Activated CD4-positive, alpha-beta T cell treated with anti-CD3 and anti-CD28 coated beads for 48 hours (primary cell): ENCODE results near the gene SVOPL.

Source experiments
- DNase-seq: peaks from one replicate; pipeline ENCODE4 v3.0.0-alpha.2; 2020

Gene SVOPL

DNA sequence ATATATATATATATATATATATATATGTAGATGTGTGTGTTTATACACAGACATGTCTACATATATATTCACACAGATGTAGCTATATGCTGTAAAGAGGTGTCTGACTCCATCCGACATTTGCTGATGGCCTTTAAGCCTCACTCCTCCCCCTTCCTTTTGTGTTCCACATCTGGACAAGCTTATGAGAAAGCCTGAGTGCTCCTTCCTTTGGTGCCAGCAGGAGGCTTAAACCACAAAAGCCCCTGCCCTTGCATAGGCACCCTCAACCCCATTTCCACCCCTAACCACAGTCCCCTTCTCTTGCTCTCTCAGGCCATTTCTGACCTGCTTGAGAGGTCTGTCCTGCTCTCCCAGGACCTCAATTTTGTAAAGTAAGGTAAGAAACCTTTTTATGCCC, 98.7 kb downstream of the SVOPL start:
- no peak for DNase-seq

DNA sequence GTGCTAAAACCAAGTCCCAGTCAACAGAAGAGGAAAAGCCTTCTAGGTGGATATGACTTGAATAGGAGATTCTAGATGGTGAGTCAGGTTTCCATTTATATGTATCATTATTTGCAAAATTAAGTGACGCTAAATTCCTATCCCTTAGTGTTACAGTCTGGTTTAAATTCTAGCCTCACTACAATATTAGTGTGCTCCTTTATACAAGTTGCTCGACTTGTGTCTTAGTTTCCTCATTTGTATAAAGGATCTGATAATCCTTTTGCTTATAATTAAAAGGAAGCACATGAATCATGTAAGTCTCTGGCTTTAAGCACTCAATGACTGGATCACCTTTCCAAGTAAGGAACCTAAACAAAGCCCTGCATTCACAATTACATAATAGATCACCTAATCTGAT, 105.7 kb downstream of the SVOPL start:
- no peak for DNase-seq

DNA sequence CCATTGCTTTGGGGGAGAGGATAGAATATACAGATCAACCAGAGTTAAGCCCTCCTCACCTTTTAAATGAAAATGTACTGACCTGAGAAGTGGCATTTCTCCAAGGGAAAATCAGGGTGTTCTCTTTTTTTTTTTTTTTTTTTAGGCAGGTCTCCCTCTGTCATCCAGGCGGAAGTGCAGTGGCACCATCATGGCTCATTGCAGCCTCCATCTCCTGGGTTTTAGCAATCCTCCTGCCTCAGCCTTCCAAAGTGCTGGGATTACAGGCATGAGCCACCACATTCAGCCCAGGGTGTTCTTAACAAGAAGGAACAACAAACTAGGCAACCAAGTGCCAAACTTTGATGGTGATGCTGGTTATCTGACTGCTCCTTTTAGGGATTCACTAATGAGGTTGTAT, 111.0 kb downstream of the SVOPL start:
- no peak for DNase-seq

DNA sequence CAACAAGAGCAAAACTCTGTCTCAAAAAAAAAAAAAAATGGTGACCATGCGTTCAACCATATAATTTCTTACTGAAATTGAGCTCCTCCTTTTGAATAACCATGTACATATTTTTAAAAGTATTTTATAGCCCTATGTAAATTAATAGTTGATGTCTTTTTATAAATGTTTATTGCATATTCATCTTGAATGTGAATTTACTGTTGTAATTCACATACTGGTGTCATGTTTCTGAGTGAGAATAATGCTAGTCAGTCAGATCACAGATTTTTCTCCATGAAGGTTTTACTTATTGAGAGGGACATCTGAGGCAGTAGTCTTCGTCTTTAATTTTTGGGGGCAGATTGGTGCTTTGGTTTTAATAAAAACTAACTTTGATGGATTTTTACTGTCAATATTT, 112.2 kb downstream of the SVOPL start:
- DNase-seq = no peak

DNA sequence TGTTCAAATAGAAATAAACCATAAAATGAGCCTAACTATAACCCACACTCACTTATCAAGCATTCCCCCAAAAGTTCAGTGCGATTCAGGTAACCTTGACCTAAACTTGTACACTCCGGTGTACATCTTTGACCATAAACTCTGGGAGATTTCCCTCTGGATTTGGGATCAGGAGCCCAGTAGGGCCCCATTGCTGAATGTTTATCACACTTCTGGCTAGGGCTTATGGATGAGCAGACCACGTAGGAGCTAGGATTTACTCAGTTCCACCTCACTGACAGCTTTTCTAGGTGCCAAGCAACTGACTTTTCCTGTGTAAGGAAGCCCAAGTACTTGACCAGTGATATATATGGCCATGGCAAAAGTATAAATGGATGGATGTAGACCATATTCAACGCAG, 113.7 kb downstream of the SVOPL start:
- no peak for DNase-seq

DNA sequence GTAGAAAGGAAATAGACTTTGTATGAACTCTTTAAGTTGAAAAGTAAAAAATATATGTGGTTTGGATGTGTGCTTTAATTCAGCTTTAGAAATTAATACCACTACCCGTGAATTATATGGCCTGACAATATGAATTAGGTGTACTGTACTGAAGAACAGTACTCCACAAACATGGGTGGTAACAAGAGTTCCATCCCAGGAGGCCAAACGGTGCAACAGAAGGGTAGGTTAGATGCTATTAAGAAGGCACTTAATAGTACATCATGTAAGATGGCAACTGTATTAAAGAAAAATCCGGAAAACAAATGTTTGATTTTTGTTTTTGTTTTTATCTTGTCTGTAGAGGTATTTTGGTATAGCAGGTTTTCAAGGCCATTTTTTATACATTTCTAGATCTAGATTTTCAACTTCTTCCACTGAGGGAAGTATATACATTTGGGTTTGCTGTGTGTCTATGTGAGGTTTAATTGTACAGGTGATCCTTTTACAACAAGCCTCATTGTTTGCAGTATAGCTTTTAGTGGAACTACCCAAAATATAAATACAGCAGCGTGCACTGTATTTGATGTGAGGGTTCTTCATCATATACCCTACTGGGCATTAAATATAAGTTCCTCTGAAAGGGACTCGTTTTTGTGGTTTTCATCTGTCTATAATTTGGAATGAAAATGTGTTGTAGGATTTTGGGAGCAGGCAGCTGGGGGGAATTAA, 115.7 kb downstream of the SVOPL start:
- no peak for DNase-seq

DNA sequence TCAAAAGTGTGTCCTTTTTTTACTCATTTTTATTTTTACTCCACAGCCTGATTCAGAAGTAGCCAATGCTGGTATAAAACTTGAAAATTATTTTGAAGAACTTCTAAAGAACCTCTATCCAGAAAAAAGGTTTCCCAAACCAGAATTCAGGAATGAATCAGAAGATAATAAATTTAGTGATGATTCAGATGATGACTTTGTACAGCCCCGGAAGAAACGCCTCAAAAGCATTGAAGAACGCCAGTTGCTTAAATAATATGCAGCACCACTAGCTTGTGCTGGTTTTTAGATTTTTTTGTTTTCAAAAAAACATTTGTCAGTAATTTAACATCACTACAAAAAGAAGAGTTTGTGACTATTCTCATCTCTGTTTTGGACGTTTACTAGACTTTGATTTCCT, 116.5 kb downstream of the SVOPL start:
- no peak for DNase-seq

DNA sequence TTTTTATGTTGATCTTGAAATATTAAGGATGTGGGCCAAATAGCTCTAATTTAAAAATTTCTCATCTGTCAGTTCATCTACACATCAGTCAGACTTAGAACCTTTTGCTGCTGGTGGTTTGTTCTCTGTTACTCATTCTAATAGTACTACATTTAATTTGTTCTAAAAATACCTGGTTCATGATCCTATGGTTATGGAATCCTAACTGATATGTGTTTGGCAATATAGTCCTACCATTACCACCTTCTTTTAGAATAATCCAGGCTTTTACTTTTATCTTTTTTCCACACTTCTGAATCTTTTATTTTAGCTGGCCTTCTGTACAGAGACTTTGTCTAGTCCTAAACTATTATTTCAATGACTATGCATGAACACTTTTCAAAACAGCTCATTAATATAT, 116.9 kb downstream of the SVOPL start:
- DNase-seq = no peak

DNA sequence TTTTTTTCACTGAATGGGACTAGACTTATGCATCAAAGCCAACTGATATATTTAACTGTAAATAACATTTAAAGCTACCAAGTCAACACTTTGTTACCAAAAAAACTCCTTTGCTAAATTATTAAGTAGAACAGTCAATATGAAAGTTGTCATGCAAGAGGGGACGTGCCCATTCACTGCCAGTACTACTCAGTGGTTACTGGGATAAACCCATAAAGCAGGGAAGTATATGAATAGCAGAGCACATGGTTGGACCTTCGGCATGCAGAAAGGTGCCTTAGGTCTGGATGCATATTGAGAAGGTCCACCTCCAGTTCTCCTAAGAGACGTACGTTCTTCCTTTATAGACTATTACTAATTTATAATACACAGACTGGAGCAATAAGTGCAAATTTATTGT, 120.1 kb downstream of the SVOPL start:
- no peak for DNase-seq

DNA sequence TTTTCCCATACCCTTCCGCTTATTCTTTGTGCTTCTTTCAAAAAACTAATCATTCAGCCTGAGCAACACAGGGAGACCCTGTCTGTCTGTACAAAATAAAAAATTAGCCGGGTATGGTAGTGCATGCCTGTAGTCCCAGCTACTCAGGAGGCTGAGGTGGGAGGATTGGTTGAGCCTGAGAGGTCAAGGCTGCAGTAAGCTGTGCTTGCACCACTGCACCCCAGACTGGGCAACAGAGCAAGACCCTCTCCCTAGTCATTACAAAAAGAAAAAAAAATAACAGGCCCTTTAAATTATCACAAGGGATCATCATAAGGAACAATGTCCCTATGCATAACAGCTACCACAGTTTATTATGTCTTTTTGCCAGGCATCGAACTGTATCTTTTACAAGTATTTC, 121.5 kb downstream of the SVOPL start:
- no peak for DNase-seq

DNA sequence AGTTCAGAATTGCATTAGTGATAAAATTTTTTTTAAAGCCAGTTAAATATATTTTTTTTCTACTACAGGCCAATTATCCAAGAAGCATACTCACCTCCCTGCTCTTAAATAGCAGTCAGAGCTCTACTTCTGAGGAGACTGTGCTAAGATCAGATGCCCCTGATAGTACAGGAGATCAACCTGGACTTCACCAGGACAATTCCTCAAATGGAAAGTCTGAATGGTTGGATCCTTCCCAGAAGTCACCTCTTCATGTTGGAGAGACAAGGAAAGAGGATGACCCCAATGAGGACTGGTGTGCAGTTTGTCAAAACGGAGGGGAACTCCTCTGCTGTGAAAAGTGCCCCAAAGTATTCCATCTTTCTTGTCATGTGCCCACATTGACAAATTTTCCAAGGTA, 122.0 kb downstream of the SVOPL start:
- no peak for DNase-seq

DNA sequence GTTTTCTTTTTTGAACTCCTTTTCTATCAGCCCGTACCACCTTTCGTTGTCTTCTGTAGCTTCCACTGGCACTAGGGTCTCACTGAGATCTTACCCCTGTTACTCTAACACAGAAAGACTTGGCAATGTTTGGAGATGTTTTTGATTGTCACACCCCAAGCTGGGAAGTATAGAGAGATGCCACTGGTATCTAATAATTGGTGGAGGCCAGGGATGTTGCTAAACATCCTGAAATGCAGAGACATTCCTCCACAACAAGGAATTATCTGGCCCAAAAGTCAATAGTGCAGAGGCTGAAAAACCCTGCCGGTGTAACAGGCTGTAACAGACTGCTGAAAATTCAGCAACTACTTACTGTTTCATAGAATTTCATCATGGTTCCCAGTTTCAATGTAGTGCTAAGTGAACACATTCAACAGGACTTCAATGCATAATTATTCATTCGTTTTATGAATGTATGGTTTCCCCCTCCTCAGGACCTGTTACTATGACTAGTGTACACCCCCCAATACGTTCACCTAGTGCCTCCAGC, 125.2 kb downstream of the SVOPL start:
- no peak for DNase-seq

DNA sequence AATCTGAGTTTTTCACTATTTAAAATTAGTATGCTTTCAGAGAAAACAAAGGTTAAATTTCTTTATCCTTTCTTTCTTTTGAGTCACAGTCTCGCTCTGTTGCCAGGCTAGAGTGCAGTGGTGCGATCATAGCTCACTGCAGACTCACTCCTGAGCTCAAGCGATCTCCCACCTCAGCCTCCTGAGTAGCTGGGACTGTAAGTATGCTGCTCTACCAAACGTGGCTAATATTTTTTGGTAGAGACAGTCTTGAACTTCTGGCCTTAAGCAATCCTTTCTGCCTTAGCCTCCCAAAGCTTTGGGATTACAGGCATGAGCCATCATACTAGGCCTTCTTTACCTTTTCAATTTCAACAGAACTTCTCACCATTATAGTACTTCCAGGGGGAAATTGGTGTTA, 127.4 kb downstream of the SVOPL start:
- DNase-seq = no peak

DNA sequence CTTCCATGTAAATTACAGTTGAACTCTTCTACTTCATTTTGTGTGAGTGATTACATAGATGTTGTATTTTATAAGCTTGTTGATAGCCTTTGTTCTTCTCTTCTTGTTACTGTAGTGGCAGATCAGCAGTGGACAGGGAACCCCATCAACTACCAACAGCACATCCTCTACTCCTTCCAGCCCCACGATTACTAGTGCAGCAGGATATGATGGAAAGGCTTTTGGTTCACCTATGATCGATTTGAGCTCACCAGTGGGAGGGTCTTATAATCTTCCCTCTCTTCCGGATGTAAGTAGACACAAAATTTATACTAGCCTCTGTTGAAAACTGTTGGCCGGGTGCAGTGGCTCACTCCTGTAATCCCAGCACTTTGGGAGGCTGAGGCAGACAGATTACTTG, 130.4 kb downstream of the SVOPL start:
- no peak for DNase-seq

DNA sequence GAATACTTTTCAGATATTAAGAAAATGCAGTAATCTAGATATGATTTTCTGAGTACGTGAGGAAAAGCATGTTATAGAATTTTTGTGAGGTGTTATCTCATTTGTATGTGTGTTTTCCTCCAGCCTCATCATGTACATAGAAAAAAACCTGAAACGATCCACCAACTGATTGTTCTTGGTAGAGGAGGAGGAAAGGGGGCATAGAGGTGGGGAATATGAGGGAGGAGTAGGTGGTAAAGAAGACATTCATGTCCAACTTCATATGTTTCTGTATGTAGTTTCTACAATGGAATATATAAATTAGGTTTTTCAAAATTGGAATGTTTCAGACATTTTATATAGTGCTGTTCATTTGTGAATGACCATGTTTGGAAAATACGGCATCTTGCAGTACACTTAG, 131.7 kb downstream of the SVOPL start:
- DNase-seq = no peak

DNA sequence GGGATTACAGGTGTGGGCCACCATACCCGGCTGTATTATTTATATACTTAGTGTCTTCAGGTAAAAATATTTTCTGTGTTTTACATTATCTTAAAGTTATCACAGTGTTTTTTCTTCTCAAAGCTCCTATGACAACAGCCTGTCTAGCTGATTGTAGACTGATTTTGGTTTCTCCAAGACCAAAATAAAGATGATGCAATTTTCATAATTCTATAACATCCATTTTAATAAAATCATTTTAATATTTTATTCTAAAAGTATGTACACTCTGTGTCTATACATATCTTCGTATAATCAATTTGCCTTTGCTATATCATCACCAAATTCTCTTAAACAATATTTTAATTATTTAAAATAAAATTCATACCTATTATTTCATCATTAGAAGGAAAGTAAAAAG, 132.5 kb downstream of the SVOPL start:
- DNase-seq = no peak

DNA sequence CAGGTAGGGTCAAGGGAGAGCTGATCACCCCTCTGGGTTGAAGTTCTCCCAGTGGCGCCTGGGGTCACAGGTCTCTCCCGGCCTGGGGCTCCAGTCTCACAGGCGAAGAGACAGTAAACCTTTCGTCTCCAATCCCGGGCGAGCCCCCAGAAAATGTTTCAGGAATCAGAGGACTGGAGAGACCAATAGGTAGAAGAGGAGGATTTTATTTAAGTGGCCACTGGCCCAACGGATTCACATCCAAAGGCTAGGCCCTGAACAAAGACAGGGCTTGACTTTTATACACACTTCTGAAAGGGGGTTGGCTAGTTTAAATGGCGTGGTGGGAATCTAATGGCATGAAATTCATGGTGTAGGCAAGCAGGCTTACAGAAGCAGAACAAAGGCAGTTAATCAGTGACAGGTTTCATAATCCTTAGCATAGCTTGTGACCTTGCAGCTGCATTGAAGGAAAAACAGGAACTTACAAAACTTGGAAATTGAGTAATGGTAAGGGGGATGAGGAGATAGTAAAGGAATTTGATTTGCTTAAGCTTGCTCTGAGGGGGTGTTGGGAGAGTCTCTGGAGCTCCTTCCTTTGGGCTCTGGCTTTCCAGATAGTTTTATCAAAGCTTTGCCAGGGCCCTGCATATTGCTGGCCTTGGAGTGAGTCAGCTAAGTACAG, 135.6 kb downstream of the SVOPL start:
- no peak for DNase-seq

DNA sequence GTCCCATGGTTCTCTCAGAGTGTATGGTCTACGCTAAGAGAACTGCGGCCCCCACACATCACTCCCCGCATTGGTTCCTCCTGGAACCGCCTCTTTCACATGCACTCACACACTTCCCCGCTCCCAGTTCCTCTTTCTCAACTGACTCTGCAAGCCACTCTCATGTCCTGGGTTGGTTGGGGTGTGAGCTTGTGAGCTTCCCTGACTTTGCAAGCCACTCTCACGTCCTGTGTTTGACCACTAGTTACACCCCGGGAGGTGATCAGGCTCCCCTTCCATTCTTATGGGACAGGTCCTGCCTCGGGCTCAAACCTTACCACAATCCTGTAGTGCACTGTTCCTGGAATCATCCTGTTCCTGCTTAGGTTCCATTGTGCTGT, 136.1 kb downstream of the SVOPL start:
- DNase-seq = no peak

DNA sequence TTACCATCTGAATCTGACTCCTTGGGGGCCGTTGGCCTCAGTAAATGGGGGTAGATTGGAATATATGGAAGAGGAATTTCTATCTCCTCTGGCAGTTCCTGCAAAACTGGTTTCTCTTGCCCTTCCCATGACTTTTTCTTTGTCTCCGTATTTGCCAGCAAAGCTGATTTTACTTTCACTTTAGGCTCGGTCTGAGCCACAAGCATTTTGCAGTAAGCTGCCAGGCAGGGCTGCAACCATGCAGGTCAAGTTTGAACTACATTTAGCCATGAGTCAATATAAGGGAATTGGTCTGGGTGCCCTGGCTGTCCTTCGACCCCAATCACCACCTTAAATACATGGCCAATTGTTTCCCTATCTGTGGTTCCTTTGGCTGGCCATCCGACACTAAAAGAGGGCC, 136.8 kb downstream of the SVOPL start:
- DNase-seq = no peak

DNA sequence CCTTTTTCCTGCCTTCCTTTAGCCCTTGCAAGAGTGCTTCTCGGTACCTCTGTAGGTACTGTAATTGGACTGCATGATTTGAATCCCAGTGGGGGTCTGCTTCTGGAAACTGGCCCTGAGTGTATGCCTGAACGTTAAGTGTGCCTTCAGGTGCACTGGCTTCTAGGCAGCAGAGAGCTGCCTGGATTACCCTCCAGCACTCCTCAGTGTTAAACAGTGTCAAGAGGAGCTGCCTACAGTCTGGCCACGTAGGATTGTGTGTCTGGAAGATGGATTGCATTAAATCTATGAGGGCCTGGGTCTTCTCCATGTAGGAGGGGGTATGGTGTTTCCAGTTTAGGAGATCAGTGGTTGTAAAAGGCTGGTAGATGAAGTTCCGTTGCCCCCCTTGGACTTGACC, 137.4 kb downstream of the SVOPL start:
- no peak for DNase-seq

DNA sequence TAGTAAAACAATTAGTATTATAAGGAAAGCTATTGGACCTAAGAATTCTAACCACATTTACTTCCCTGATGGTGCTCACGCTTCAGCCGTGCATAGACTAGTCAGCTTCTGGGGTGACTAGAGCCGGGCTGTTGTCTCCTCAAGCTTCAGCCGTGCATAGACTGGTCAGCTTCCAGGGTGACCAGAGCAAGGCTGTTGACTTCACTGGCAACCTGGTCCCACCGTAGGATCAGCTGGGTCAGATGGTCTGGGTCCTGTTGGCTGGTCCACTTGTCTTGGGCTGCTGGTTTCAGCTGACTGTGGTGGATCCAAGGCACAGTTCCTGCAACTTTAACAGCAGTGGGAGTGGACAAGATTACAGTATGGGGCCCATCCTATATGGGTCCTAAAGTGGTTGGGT, 141.7 kb downstream of the SVOPL start:
- no peak for DNase-seq

DNA sequence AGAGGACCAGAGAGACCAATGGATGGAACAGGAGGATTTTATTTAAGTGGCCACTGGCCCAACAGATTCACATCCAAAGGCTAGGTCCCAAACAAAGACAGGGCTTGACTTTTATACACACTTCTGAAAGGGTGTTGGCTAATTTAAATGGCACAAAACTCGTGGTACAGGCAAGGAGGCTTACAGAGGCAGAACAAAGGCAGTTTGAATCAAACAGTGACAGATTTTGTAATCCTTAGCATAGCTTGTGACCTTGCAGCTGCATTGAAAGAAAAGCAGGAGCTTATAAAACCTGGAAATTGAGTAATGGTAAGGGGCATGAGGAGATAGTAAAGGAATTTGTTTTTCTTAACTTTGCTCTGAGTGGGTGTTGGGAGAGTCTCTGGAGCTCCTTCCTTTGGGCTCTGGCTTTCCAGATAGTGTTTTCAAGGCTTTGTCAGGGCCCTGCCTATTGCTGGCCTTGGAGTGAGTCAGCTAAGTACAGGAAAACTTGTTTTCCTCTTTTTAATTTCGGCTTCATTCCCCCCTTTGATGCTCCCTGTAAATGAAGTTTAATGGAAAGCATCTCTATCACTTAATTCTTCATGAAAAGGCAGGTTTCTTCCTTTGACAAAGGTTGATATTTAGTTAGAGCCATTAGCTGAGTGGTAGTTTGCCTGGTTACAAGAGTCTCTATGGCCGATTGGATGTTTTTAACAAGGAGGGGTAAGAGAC, 144.2 kb downstream of the SVOPL start:
- DNase-seq = no peak

DNA sequence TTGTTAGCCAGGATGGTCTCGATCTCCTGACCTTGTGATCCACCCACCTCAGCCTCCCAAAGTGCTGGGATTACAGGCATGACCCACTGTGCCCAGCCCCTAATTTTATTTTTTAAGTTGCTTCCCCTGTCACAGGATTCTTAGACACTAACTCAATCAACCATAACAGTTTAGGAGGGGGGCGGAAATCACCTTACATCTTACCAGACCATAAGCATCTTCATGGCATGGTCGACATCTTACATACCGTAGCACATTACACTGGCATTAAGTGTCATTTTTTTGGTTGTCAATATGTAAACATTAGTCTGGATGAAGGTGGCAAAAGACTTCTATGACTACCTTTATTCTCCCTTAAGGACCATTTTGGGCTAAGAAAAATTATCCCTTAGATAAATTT, 145.5 kb downstream of the SVOPL start:
- DNase-seq = no peak

DNA sequence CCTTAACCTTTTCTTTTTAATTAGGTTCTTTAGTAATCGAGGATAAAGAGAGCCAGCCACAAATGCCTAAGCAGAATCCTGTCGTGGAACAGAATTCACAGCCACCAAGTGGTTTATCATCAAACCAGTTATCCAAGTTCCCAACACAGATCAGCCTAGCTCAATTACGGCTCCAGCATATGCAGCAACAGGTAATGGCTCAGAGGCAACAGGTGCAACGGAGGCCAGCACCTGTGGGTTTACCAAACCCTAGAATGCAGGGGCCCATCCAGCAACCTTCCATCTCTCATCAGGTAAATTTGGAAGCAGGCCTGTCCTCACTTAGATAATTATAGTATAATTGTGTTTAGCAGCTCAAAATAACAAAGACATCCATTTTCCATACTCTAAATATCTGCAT, 146.5 kb downstream of the SVOPL start:
- DNase-seq = no peak
